HL-60 (cell line): ENCODE results near the gene VSX1.

Experiments
- DNase-seq, 2 experiments: peaks; one replicate each; pipeline ENCODE4 v3.0.0-alpha.2; 2010 to 2020; ENCODE audit warnings: low read depth in 1 of 2, low spot score in 1 of 2
- H3K27ac ChIP-seq: fragments of 250-450 bp; sonication (Bioruptor Pico); replicated peaks from 2 replicates; pipeline ENCODE4 v1.5.1; 2020; ENCODE audit warnings: mild to moderate bottlenecking, moderate library complexity
- H3K27me3 ChIP-seq: fragments of 250-450 bp; sonication (Bioruptor Pico); 2 replicates; pipeline ENCODE4 v1.5.1; 2021; ENCODE audit warnings: mild to moderate bottlenecking, moderate library complexity; ENCODE audit not compliant: insufficient read depth, poor library complexity, severe bottlenecking
- H3K4me3 ChIP-seq: replicated peaks from 2 replicates; pipeline ENCODE4 v1.5.1; 2011; ENCODE audit warnings: mild to moderate bottlenecking, control low read depth, low read length; ENCODE audit not compliant: insufficient read depth
- CTCF ChIP-seq: IDR thresholded peaks from one replicate; pipeline ENCODE4 v1.5.1; 2011; ENCODE audit warnings: low read length, control low read depth, inconsistent platforms; ENCODE audit not compliant: insufficient read depth
- GABPA ChIP-seq: IDR thresholded peaks from 2 replicates; pipeline ENCODE4 v1.6.1; 2012; ENCODE audit warnings: low read depth
- POLR2AphosphoS5 ChIP-seq: IDR thresholded peaks from 2 replicates; pipeline ENCODE4 v1.6.1; 2012; ENCODE audit warnings: low read depth
- SPI1 ChIP-seq: IDR thresholded peaks from 2 replicates; pipeline ENCODE4 v1.6.1; 2012; ENCODE audit warnings: low read depth, mild to moderate bottlenecking, borderline replicate concordance
- TF ChIP-seq, protein P1 (sequence below): IDR thresholded peaks from 2 replicates; pipeline ENCODE4 v1.6.1; 2012; ENCODE audit warnings: low read depth; ENCODE audit not compliant: insufficient replicate concordance

The VSX1 gene

DNA sequence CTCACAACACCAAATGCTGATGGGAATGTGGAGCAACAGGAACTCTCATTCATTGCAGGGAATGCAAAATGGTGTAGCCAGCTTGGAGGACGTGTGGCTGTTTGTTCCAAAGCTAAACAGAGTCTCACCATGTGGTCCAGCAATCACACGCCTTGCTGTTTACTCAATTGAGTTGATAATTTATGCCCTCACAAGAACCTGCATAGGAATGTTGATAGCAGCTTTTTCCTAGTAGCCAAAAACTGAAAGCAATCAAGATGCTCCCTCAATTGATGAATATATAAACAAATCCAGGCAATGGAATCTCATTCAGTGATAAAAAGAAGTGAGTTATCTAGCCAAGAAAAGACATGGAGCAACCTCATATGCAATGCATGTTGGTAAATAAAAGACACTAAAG is 15.6 kb upstream of the VSX1 start:
- DNase-seq = no peak
- Histone ChIP-seq H3K4me3 (no peak overlapping the region), H3K27ac (no peak overlapping the region), H3K27me3 (no peaks in the 10 kb centered on the region)
- TF ChIP-seq, protein P1, sequence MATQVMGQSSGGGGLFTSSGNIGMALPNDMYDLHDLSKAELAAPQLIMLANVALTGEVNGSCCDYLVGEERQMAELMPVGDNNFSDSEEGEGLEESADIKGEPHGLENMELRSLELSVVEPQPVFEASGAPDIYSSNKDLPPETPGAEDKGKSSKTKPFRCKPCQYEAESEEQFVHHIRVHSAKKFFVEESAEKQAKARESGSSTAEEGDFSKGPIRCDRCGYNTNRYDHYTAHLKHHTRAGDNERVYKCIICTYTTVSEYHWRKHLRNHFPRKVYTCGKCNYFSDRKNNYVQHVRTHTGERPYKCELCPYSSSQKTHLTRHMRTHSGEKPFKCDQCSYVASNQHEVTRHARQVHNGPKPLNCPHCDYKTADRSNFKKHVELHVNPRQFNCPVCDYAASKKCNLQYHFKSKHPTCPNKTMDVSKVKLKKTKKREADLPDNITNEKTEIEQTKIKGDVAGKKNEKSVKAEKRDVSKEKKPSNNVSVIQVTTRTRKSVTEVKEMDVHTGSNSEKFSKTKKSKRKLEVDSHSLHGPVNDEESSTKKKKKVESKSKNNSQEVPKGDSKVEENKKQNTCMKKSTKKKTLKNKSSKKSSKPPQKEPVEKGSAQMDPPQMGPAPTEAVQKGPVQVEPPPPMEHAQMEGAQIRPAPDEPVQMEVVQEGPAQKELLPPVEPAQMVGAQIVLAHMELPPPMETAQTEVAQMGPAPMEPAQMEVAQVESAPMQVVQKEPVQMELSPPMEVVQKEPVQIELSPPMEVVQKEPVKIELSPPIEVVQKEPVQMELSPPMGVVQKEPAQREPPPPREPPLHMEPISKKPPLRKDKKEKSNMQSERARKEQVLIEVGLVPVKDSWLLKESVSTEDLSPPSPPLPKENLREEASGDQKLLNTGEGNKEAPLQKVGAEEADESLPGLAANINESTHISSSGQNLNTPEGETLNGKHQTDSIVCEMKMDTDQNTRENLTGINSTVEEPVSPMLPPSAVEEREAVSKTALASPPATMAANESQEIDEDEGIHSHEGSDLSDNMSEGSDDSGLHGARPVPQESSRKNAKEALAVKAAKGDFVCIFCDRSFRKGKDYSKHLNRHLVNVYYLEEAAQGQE = no peak
- TF ChIP-seq SPI1 (no peak), GABPA (no peak), CTCF (no peak), POLR2AphosphoS5 (no peak)

- Histone ChIP-seq H3K27ac (no peak overlapping the region), H3K4me3 (no peak overlapping the region), H3K27me3 (peaks cover 19% of the 10 kb centered on the region)
- TF ChIP-seq POLR2AphosphoS5 = no peak
- TF ChIP-seq, protein P1 = no peak
- no peak for DNase-seq
Observed at GRCh38 chr20:25090492-25091429, 8.8 kb upstream of the VSX1 start.

DNA sequence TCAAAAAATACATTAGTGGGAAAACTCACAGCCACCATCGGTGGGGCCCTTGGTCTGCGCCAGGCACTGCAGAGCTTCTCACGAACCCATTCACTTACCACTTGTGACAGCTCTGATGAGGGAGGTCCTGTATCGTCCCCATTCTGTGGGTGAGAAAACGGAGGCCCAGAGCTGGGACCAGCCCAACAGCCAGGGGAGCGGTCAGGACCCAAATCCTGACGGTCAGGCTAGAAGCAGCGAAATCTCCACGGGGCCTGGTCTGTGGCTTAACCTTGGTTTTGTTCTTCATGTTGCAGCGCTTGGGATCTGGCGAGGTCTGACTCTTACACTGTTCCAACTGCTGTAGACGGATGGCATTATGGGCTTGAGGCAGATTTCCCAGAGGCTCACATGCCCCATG is 7.7 kb upstream of the VSX1 start:
- no peak overlapping the region for H3K4me3 ChIP-seq
- TF ChIP-seq POLR2AphosphoS5 (no peak), CTCF (no peak), SPI1 (no peak), GABPA (no peak)
- TF ChIP-seq, protein P1 = no peak
- no peak for DNase-seq

More for the DNA sequence above, 7.7 kb upstream of the VSX1 start:
- H3K27ac ChIP-seq = no peak overlapping the region
- H3K27me3 ChIP-seq = peaks cover 22% of the 10 kb centered on the region
